Left ventricle myocardium inferior (tissue), 1 donor: Measurements from ENCODE around the gene UBLCP1. TPM values are rescaled to one million over a fixed set of nuclear protein-coding genes. Genes with fewer than 3 reads are reported as not detected.

Source experiments
- DNase-seq: peaks from one replicate; pipeline ENCODE4 v3.0.0-alpha.2; 2020
- H3K27ac ChIP-seq: fragments of 200-600 bp; replicated peaks from 2 replicates; pipeline ENCODE4 v1.8.0; 2021
- H3K27me3 ChIP-seq: fragments of 200-600 bp; 2 replicates; pipeline ENCODE4 v1.8.0; 2021; ENCODE audit warnings: low read depth
- H3K36me3 ChIP-seq: fragments of 200-600 bp; 2 replicates; pipeline ENCODE4 v1.8.0; 2021
- H3K4me1 ChIP-seq: fragments of 200-600 bp; 2 replicates; pipeline ENCODE4 v1.8.0; 2021
- H3K4me3 ChIP-seq: fragments of 200-600 bp; 2 replicates; pipeline ENCODE4 v1.8.0; 2021; ENCODE audit warnings: mild to moderate bottlenecking, moderate library complexity
- H3K9me3 ChIP-seq: fragments of 200-600 bp; replicated peaks from 2 replicates; pipeline ENCODE4 v1.8.0; 2021
- CTCF ChIP-seq: fragments of 200-600 bp; IDR thresholded peaks from 2 replicates; pipeline ENCODE4 v1.8.0; 2021; ENCODE audit warnings: antibody characterized with exemption, mild to moderate bottlenecking, borderline replicate concordance
- intact Hi-C: fragments of 100-400 bp; cut with micrococcal nuclease; formaldehyde crosslinking; loops from one replicate; pipeline ENCODE4 v1.11.0; 2022
- total RNA-seq: library from RNA; stranded (reverse); fragmentation: NEBNext Ultra II Directional; extraction: Animal tissue kit (Norgen Biotek cat#: 25700); gene quantifications from one replicate; pipeline ENCODE4 v1.2.1, GENCODE V29; 2021
- donor health status: DM: no; HTN: yes; CAD: no; lungs with severe emphysema.

The UBLCP1 gene
- total RNA-seq, 1 donor from 2014 or later: 15.9 TPM

GRCh38 chr5:159313197-159313596, 50.1 kb downstream of the UBLCP1 start:
- no peak for TF ChIP-seq CTCF
- H3K9me3 ChIP-seq: no peaks in the 10 kb centered on the region
- no peak overlapping the region for H3K4me3 ChIP-seq
- H3K27me3 ChIP-seq: peaks cover 57% of the 10 kb centered on the region
- H3K4me1 ChIP-seq: no peaks in the 10 kb centered on the region
- DNase-seq: no peak
- no peaks in the 10 kb centered on the region for H3K36me3 ChIP-seq
- intact Hi-C loops: no loop called here
- H3K27ac ChIP-seq: no peak overlapping the region

- Histone ChIP-seq H3K36me3 (no peaks in the 10 kb centered on the region), H3K4me3 (no peak overlapping the region), H3K27me3 (peaks cover 22% of the 10 kb centered on the region), H3K27ac (no peak overlapping the region), H3K4me1 (no peaks in the 10 kb centered on the region), H3K9me3 (no peaks in the 10 kb centered on the region)
- peak; percentile 69 for TF ChIP-seq CTCF
- no peak for DNase-seq
- intact Hi-C loops: no loop called here
Observed at GRCh38 chr5:159316519-159317383, 53.7 kb downstream of the UBLCP1 start.

GRCh38 chr5:159317849-159318248, 54.8 kb downstream of the UBLCP1 start:
- no peak overlapping the region for H3K27ac ChIP-seq
- no peak for TF ChIP-seq CTCF
- H3K4me3 ChIP-seq: no peak overlapping the region
- intact Hi-C loops: no loop called here
- no peaks in the 10 kb centered on the region for H3K36me3 ChIP-seq
- H3K4me1 ChIP-seq: no peaks in the 10 kb centered on the region
- H3K9me3 ChIP-seq: no peaks in the 10 kb centered on the region
- no peak for DNase-seq
- peaks cover 17% of the 10 kb centered on the region for H3K27me3 ChIP-seq

DNA sequence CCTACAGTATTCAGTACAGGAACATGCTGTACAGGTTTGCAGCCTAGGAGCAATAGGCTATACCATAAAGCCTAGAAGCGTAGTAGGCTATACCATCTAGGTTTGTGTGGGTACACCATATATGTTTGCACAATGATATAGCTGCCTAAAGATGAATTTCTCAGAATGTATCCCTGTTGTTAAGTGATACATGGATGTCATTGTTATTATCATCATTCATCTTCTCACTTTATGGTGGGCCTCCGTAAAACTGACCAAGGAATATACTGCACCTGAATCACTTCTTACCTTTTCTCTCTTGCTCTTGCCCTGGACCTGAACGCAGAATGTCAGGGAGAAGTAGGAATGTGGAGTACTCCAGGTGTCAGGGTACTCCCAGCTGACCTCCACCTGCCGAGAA, 55.4 kb downstream of the UBLCP1 start:
- no peak for TF ChIP-seq CTCF
- H3K4me3 ChIP-seq: no peak overlapping the region
- H3K4me1 ChIP-seq: no peaks in the 10 kb centered on the region
- no peaks in the 10 kb centered on the region for H3K9me3 ChIP-seq
- intact Hi-C loops: no loop called here
- H3K36me3 ChIP-seq: no peaks in the 10 kb centered on the region
- no peak overlapping the region for H3K27ac ChIP-seq
- no peak for DNase-seq
- H3K27me3 ChIP-seq: peaks cover 14% of the 10 kb centered on the region

GRCh38 chr5:159319363-159319762, 56.3 kb downstream of the UBLCP1 start:
- no peaks in the 10 kb centered on the region for H3K36me3 ChIP-seq
- no peaks in the 10 kb centered on the region for H3K4me1 ChIP-seq
- H3K4me3 ChIP-seq: no peak overlapping the region
- H3K9me3 ChIP-seq: no peaks in the 10 kb centered on the region
- TF ChIP-seq CTCF: no peak
- H3K27me3 ChIP-seq: peaks cover 10% of the 10 kb centered on the region
- intact Hi-C loops: no loop called here
- no peak overlapping the region for H3K27ac ChIP-seq
- no peak for DNase-seq
